Fibroblast of skin of left quadriceps (primary cell): Measurements from ENCODE around the gene C6orf118.

Experiments
- DNase-seq, 2 experiments: peaks; one replicate each; pipeline ENCODE4 v3.0.0-alpha.2; 2013; ENCODE audit warnings: low read depth in 2 of 2

Gene C6orf118

GRCh38 chr6:165308926-165309731 is at the start of gene C6orf118:
C6orf118 (minus strand) TSS chr6:165309605; CDS start chr6:165309586, 19 bp downstream.
- peak; percentile 23 to 44 for DNase-seq

GRCh38 chr6:165345700-165346099 is 36.3 kb upstream of the C6orf118 start:
- no peak for DNase-seq

GRCh38 chr6:165340532-165340931 is 31.1 kb upstream of the C6orf118 start:
- no peak for DNase-seq

- no peak for DNase-seq
Measured at GRCh38 chr6:165325609-165326008, 16.2 kb upstream of the C6orf118 start.

- DNase-seq: no peak
Measured at GRCh38 chr6:165321555-165322145, 12.2 kb upstream of the C6orf118 start.

- no peak for DNase-seq
Measured at GRCh38 chr6:165321150-165321549, 11.7 kb upstream of the C6orf118 start.

- no peak for DNase-seq
Measured at GRCh38 chr6:165317723-165318122, 8.3 kb upstream of the C6orf118 start.

GRCh38 chr6:165306955-165307354 is 2.5 kb downstream of the C6orf118 start:
- no peak for DNase-seq

GRCh38 chr6:165301372-165302246 is 7.8 kb downstream of the C6orf118 start:
- DNase-seq: no peak

- DNase-seq: no peak
Measured at GRCh38 chr6:165300422-165300936, 8.9 kb downstream of the C6orf118 start.

GRCh38 chr6:165298875-165299274 is 10.5 kb downstream of the C6orf118 start:
- DNase-seq: no peak

GRCh38 chr6:165298402-165298801 is 11.0 kb downstream of the C6orf118 start:
- DNase-seq: no peak

- DNase-seq: no peak
Measured at GRCh38 chr6:165292657-165293056, 16.7 kb downstream of the C6orf118 start.

GRCh38 chr6:165274611-165275010 is 34.8 kb downstream of the C6orf118 start:
- DNase-seq: no peak

- DNase-seq: no peak
Measured at GRCh38 chr6:165272585-165272984, 36.8 kb downstream of the C6orf118 start.

GRCh38 chr6:165268987-165269386 is 40.4 kb downstream of the C6orf118 start:
- DNase-seq: no peak

GRCh38 chr6:165266621-165267020 is 42.8 kb downstream of the C6orf118 start:
- DNase-seq: no peak

GRCh38 chr6:165266191-165266590 is 43.2 kb downstream of the C6orf118 start:
- DNase-seq: no peak

- DNase-seq: no peak
Measured at GRCh38 chr6:165260462-165260861, 48.9 kb downstream of the C6orf118 start.

- DNase-seq: no peak
Measured at GRCh38 chr6:165249808-165250207, 59.6 kb downstream of the C6orf118 start.

GRCh38 chr6:165245701-165246100 is 63.7 kb downstream of the C6orf118 start:
- peak in 1 of 2 experiments; percentile 14 for DNase-seq

- DNase-seq: peak in 1 of 2 experiments; percentile 22
Measured at GRCh38 chr6:165245287-165245686, 64.1 kb downstream of the C6orf118 start.
